HG02571 (cell line): ENCODE results near the gene PGGHG.

Experiments used
- ATAC-seq: cut with Tn5 transposase; IDR thresholded peaks from one replicate; pipeline ENCODE4 v1.9.1; 2021; ENCODE audit warnings: mild to moderate bottlenecking, moderate library complexity; ENCODE audit not compliant: unreplicated experiment

The PGGHG gene

DNA sequence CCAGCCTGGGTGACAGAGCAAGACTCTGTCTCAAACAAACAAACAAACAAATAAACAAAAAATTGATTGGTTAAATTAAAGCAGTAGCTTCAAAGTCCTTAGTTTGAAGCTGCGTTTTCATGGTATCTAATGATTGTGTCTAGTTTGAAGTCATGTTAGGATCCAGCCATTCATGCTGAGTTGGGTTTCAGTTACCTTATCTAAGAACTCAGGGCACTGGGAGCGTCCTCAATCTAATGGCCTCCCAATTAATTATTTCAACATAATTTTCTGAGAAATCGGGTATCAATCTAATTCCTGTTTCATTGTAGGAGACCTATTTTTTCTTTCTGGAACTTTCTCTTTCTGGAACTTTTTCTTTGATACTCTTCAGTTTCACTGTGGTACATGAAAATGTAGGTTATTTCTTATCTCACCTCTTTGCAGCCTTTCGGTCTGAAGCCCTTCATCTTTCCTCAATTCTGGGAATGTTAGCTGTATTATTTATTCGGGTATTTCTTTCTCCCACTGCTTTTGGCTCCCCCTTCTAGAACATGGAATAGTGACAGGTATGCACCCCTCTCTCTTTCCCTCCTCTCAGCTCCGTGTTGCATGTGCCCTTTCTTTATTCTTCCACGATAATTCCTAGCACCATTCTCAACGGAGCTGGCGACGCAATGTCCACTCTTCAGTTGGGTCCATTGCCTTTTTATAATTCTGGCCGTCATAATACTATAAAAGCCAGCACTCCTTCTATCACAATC lies 56.1 kb downstream of the PGGHG start:
- ATAC-seq, result no peak
